ENCODE measurements around the gene OXCT1. TPM values are rescaled to one million over a fixed set of nuclear protein-coding genes. Genes with fewer than 3 reads are reported as not detected.
"Not testable (repeated sequence)": the region's sequence is repeated elsewhere in the genome, so short reads cannot be mapped to it uniquely, and the experiment has no call there.

The OXCT1 gene
- polyA plus RNA-seq, 12 donors = 9.5 to 19.9 (median 14.2) TPM; not detected in 1

DNA sequence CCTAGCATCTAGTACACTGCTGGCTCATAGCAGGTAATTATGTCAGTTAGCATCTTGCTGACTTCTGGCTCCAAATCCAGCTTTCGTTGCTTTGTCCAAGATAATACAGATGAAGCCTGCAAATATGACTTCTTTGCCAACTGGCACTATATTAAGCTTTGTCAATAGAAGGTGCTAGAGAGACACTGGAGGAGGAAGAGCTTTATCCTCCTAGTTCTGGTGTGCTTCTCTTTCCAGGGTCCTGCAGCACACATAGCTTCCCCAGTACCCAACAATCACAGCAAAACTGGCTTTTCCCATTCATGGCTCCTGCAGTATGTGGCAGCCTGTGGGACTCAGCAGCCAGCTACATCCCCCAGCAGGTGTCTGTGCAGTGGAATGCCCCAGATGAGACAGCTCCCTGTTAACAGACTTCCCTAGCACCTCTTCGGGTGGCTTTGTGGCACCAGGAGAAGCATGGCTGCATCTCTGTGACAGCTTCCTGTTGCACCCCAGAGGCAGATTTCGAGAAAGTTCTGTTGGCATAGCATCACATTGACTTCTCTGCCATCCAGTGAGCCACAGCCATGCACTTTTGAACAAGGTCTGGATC is 147.8 kb downstream of the OXCT1 start:
- no peak for DNase-seq

DNA sequence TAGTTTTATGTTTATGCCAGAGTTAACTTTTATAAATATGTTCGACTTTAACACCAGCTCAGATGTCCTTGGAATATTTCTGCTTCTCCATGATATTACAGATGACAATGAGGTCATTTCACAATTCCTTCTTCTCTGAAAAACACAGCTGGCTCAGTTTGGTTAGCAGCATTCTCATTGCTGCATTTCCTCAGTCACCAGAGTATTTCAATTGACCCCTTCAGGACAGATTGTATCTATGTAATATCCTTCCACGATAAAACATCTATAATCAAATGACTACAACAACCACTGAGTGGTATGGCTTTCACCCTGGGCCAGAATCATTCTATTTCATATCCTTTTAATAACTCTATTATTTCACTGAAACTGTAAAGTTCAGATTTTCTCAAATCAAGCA is 148.7 kb downstream of the OXCT1 start:
- DNase-seq = peak; percentile 33

DNA sequence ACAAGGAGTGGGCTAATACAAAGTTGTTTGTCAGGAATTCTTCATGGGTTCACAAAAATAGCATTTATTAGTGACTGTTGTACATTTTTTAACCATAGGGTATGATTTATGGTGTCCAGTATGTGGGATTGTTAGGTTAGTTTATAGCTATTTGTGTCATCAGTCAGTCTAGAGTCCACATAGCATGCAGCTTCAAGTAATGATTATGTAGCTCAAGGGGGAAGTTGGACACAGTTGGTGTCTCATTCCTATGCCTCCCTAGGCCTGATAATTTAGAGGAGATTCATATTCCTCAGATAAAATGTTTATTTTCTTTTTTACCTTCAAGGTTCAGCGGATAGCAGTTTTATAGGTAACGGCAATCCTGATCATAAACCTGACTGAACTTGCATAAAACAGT is 153.8 kb downstream of the OXCT1 start:
- DNase-seq = no peak

DNA sequence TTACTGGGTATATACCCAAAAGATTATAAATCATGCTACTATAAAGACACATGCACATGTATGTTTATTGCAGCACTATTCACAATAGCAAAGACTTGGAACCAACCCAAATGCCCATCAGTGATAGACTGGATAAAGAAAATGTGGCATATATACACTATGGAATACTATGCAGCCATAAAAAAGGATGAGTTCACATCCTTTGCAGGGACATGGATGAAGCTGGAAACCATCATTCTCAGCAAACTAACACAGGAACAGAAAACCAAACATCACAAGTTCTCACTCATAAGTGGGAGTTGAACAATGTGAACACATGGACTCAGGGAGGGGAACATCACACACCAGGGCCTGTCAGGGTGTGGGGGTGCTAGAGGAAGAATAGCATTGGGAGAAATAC is 155.8 kb downstream of the OXCT1 start:
- not testable (repeated sequence) for DNase-seq

DNA sequence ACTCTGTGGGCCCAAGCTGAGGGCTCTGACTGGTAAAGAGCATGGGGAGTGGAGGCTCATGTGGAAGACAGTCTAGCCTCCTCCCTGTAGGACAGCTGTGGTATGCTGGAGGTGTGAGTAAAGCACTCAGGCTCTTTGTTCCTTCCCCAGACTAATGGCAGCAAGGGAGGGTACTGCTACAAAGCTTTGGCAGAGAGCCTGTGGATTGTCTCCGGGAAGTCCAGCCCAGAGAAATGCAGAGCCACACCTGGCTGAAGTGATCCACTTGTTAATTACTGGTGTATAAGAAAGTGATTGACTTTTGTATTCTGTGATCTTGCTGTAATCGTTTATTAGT is 161.7 kb downstream of the OXCT1 start:
- no peak for DNase-seq

DNA sequence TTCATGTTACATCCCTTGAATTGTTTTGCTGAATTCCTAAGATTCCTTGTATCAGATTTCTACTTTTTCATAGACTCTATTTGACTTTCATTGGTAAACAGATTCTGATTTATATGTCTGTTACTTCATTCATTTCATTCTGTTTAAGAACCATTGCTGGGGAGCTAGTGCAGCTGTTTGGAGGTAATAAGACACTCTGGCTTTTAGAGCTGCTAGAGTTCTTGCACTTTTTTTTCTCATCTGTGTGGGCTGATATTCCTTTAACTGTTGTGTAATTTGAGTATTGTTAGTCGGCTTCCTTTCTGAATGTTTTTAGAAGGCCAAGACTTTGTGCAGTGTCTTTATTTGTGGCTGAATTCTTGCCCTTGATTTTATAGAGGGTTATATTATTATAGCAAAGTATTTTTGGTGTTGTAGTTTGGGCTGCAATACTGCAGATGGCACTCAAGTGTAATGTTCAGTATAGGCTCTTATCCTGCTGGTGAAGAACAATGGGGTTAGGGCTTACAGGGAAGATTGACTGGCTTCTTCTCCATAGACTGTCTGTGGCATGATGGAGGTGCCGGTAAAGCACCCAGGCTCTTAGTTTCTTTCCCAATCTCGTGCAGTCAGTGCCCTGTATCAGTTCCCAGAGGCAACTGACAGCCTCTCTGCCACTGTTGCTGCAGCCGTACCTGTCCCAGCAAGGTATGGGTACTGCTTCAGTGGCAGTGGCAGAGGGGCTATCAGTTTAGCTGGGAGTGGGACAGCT is 162.2 kb downstream of the OXCT1 start:
- no peak for DNase-seq

DNA sequence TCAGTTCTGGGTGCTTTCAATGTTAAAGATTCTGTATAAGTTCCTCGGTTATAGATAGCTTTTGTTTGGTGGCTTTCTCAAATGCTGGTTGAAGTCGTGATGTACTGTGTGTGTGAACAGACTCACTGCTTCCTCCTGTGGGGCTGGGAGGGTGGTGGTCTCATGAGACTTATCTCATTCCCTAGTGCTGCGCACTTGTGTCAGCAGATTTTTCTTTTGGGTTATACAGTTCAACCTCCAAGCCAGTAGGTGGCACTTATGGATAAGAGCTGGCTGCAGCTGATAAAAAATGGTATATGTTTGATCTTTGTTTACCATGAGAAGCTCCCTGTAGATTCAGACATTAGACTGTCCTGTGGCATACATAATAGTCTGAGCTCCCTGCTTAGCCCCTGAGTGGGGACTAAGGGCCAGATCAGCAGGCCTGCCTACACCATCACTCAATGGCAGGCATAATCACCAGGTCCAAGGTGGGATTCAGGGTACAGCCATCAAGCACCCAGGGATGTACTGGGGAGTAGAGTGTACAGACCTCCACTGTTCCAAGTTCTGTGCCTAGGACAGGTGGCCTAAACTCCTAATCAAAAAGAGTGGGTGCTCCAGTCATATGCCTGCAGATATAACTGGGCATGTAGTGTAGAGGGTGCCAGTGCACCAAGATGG is 174.2 kb downstream of the OXCT1 start:
- DNase-seq = no peak

DNA sequence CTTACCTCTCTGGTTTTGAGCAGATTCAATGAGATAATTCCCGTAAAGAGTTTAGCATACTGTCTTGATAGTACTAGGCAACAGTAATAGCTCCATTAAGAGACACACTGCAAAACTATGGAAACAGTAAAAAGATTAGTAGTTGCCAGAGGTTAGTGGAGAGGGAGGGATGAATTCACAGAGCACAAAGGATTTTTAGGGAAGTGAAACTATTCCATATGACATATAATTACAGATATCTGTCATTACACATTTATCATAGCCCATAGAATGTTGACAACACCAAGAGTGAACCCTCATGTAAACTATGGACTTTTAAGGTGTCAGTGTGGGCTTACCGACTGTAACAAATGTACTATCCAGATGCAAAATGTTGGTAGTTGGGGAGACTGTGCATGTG is 183.5 kb downstream of the OXCT1 start:
- DNase-seq = no peak

DNA sequence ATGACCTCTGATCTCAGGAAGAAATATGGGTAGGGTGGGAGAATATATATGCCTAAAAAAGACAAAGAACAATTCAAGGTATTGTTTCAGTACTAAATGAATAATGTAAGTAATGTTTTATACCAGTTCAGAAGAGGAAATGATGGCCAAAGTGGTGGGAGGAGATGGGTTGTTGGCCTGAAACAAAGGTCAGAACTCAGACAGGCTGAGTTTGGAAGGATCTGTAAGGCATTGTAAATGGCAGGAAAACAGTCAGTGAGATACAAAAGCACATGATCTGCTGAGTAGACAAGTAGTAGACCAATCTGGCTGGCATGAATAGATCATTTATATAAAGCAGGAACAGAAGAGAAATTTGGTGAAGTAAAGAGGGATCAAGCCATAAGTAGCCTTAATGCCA is 184.0 kb downstream of the OXCT1 start:
- no peak for DNase-seq

DNA sequence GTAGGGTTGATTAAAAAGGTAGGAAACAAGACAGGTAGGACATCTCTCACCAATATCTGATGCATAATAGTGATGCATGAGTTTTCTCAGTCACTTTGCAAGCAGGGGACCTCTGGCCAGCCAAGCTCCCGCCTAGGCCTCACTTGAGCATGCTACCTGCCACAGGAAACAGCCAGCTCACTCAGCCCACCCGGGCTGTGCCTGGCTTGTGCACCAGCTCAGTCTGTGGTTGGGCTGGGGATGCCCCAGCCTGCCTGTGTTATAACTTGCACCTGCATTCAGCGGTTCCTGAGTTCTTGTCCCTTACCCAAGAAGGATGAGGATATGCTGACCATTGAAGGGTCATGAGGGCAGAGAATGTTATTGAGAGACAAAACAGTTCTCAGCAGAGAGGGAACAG is 187.0 kb downstream of the OXCT1 start:
- no peak for DNase-seq

DNA sequence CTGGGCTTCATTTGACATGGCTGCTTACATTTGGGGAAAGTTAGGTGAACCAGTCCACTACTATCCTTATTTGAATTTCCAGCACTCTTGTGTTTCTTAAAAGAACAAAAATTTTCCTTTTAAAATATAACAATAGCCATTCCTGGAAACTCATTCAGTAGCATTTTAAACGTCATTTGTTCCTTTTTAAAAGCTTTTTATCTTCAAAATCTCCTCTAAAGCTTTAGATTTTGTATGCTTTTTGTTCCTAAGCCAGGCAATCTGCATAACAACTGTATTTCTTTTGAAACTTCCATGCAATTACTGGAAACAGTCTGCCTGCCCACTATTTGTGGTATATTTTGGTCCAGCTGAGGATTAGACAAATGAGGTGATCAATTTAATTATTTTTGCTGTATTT is 187.6 kb downstream of the OXCT1 start:
- no peak for DNase-seq

DNA sequence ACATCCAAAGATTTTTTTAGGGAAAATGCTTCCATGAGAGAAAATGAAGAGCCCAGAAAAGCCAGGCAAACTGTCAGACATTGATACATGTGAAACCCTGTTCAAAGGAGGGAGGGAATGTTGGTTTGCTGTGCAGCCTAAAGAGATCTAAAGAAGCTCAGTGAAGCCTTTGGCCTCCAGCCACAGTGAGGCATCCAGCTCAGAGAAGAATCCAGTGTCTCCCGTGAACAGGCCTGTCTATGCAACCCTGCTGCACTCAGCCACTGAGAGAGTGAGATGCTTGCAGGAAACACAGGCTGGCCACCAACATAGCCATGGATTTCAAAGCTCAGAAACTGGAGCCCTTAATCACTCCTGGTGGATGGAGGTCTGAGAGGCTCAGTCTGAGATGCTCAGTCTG is 188.4 kb downstream of the OXCT1 start:
- DNase-seq = no peak

Other genes starting within 250 kb of the OXCT1 start
- gene RIMOC1, start 33.9 kb upstream of the OXCT1 start, polyA plus RNA-seq (ENCODE audit: insufficient read length in 12 of 12) = 10 to 100 TPM in 11 of 12 donors, not detected in 1; 13.5 to 21.8 (median 18.7) TPM
- 10 to 100 TPM in 9 of 12 donors, 1 to 10 TPM in 2, not detected in 1; 8.0 to 15.0 (median 12.4) TPM for gene FBXO4, start 54.9 kb upstream of the OXCT1 start, polyA plus RNA-seq (ENCODE audit: insufficient read length in 12 of 12)